HG03175 (cell line): ENCODE measurements around the gene CDCA4.
"Not testable (repeated sequence)": the region's sequence is repeated elsewhere in the genome, so short reads cannot be mapped to it uniquely, and the experiment has no call there.

Source experiments
- ATAC-seq: cut with Tn5 transposase; IDR thresholded peaks from one replicate; pipeline ENCODE4 v1.9.1; 2021; ENCODE audit warnings: mild to moderate bottlenecking, moderate library complexity; ENCODE audit not compliant: unreplicated experiment

The CDCA4 gene

DNA sequence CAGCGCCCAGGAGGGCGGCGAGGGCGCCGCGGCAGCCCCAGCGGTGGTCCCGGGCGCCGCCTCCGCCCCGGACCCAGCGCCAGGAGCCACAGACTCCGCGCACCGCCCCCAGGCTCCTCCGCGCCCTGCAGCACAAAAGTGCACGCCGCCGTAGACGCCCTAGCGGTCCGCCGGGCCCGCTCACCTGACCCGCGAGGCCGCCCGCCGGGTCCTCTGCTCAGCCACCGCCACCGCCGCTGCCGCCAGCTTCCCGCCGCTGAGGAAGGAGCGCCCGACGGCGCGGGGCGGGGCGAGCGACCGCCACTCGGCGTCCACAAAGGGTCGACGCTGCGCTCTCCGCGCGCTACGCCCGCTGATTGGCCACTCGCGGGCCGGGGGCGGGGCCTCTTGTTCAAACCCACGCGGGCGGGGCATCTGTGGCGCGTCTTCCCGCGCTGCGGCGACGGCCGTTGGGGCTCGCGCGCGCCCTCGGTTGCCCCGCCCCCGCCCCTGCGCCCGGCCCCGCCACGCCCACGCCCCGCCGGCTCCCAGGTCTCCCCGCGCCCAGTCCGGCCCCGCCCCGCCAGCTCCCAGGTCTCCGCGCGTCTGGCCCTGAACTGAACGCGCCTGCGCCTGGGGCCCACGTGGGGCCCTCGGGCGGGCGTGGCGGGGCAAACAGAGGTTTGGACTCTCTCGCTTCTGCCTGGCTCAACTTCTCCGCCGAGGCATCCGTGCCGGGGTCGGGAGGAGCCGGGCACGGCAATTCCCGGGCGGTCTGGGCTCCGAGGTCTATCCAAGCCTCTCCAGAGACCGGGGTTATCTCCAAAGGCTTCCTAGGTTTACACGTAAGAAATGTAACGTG is at the start of gene CDCA4:
CDCA4 (minus strand) TSS at position 269 of the 841 bp plus-strand sequence. CDS start 9,154 bp downstream, outside the sequence.
- peak; percentile 74 for ATAC-seq

DNA sequence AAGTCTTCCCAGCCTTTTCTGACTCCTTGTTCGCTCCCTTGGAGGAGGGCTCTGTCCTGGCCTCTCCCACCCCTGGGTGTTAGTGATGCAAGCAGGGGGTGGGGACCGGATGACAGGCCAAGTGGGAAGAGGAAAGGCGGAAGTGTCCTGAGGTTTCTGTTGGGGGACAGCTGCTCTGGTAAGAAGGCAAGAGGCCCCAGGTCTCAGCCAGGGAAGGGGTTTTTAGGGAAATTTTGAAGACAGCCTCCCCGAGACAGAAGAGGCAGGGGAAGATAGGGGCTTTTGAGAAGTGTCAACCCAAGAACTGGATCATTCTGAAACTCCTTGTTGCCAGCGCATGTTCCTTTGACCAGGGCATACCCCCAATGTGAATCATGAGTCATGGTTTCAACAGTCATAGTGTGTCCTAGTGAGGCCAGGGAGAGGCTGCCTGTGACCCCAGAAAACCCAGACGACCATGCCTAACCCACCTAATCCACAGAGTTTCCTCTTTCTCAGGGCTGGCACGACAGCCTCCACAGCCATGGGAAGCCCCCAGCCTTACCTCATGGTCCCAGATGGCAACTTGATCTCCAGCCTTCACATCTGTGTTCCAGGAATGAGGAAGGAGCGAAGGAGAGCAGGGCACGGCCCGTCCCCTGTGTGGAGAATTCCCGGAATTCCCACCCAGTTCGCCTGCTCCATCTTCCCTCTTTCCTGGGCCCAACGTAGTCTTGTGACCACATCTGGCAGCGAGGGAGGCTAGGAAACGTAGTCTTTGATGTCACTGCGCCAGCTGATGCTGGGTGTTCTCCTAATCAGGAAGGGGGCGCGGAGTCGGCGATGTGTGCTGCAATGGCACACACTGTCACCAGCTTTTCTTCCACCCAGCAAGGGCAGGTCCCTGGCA is 49.2 kb upstream of the CDCA4 start:
- ATAC-seq = peak; percentile 31

DNA sequence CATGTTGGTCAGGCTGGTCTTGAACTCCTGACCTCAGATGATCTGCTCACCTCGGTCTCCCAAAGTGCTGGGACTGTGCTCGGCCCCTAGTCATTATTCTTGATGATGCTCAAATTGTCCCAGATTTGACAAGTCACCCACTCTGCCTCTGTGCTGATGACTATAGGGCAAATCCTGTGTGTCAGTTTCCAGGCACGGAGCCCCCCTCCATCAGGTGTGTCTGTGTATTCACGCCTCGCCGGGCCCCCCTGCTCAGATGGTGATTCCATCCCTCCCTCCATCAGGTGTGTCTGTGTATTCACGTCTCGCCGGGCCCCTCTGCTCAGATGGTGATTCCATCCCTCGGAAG is 48.6 kb upstream of the CDCA4 start:
- no peak for ATAC-seq

- no peak for ATAC-seq
These were observed 47.9 kb upstream of the CDCA4 start for GRCh38 chr14:105068818-105069217.

DNA sequence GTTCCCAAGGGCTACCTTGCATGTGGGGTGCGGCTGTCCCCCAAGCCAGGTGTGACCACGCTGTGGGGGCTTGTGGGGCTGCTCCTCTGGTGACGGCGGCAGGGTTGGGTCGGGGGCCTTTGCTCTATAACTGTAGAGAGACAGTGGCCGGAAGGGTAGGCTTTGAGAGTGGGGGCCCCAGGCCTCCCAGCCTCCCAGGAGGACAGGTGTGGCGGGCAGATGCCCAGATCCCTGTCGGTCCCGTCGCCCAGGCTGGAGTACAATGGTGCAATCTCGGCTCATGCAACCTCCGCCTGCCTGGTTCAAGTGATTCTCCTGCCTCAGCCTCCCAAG is 47.1 kb upstream of the CDCA4 start:
- no peak for ATAC-seq

- ATAC-seq = no peak
These were observed 46.5 kb upstream of the CDCA4 start for GRCh38 chr14:105067140-105067968.

DNA sequence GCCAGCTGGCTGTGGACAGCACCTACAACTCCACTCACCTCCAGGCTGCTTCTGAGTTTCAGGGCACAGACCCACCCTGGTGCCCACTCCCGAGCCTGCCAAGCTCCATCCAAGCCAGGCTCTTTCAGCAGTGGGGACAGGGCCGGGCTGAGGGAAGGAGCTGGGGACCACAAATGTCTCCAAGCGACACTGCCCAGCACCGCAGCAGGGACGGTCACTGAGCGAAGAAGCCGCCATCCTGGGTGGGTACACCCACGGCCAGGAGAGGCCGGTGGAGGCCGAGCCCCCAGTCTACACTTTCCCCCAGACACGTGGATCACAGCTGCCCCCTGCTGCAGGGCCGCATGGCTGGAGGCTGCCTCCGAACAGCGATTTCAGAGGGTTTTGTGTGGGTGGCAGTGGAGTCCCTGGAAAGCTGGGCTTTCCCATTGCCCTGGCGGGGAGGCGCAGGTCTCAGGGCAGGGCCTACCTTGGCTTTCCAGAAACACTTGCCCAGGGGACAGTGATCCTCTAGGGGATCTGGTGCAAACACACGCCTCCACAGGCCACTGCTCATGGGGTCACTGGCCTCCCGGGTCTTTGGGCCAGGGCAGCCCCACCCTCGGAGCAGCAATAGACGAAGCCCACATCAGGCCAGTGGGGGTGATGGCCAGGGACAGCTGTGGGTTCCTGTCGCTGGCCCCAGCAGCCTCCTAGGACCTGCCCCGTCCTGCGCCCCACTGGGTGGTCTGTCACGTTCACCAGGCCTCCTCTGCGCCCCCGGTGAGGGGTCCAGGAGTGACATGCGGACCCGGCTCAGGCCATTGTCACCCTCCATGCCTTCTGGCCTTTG is 45.6 kb upstream of the CDCA4 start:
- ATAC-seq = no peak

GRCh38 chr14:105065280-105066228 is 44.7 kb upstream of the CDCA4 start, which contains the start of gene GPR132:
Gene GPR132 (minus strand): TSS chr14:105065430. CDS start chr14:105055420, 10,010 bp downstream.
- peak; percentile 55 for ATAC-seq

DNA sequence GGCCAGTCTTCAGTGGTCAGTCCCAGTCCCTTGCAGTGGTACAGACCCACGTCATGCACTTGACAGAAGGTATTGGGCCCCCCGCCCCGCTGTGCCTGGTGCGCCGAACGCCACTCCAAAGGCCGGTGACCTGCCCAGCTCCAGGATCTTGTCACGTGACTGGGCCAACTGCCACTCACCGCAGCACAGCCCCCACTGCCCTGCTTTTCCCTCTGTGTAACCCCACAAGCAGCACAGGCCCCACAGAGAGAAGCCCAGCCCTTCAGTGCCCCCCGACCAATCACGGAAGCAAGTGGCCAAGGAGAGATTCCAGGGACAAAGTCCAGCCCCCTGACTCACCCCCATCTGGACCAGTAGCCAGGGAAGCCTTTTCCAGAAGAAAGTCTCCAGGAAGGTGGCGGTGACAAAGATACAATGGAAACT is 43.8 kb upstream of the CDCA4 start:
- no peak for ATAC-seq

GRCh38 chr14:105064001-105064400 is 43.1 kb upstream of the CDCA4 start:
- no peak for ATAC-seq

GRCh38 chr14:105063506-105063905 is 42.6 kb upstream of the CDCA4 start:
- ATAC-seq = not testable (repeated sequence)

DNA sequence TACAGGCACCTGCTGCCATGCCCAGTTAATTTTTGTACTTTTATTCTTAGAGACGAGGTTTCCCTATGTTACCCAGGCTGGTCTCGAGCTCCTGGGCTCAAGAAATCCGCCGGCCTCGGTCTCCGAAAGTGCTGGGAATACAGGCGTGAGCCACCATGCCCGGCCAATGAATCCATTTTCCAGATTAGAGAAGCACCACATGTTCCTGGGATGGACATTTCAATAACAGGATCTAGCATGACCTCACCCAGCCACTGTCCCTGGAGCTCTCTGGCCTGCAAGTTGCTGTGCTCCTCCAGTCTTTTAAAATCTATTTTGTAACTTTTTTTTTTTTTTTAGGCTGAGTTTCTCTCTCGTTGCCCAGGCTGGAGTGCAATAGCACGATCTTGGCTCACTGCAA is 42.2 kb upstream of the CDCA4 start:
- no peak for ATAC-seq

DNA sequence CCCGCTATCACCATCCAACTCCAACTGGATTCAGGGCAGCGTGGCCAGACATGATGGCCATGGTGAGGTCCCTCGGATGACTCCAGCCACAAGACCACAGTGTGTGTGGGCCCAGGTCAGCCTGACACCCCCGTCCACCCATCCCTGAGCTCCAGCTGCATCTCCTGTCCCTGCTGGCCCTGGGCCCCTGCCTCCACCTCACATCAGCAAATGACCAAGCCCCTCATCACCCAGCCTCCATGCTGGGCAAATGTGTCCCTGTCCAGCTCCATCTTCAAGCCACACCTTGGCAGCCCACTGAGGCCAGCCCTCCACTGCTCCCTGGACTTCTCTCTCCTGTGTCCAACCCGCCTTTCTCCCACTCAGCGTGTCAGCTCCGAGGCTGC is 41.2 kb upstream of the CDCA4 start:
- ATAC-seq = no peak

DNA sequence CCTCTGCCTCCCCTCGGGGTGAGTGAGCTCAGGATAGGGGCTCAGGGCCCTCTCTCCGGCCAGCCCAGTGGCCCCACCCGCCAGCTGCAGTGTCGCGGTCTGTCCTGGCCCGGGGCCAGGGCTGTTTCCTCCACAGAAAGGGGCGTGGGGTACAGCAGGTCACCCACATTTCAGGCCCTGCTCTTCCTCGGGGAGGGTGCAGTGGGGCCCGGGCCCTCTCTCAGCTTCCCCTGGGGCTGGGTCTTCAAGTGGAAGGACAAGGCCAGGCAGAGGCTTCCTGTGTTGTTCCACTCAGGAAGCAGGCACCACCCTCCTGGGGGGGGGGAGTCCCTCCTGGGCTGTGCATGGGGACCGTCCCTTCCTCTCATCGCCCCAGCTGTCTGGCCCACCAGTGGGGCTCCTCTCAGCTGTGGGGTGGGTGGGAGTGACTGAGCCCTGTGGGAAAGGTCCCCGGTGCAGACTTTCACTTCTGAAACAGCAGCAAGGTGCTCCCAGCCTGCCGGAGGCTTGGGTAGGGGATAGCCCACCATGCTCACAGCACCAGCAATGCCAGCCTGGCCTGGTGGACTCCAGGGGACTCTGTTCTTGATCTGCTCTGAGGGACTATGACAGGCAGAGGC is 40.7 kb upstream of the CDCA4 start:
- ATAC-seq = peak; percentile 29

DNA sequence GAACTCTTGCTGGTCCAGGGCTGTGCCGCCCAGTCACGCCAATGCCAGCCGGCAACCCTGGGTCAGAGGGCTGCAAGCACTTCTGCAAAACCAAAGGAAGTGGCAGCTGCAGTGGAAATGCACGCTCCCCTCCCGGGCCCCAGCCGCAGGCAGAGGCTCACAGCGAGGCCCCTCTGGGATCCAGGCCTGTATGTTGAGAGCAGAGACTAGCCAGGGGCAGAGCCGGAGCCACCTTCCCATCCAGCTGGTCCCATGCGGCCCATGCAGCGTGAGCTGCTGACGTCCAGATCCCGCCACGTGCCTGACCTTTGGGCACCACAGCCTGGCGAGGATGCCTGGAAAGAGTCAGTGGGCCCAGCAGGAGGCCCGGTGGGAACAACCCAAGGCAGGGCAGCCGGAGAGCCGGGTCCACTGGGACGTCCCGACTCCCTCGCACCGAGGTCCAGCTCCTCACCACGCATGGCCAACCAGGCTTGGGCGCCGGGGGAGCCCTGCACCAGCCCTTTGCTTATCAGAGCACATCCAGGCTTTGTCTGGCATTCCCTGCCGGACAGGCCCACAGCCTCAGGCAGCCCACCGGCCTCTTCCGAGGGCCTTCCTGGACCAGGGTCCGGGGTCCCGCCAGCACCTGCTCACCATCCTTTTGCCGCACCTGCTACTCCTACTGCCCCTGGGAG is 40.0 kb upstream of the CDCA4 start:
- peak; percentile 7 for ATAC-seq

DNA sequence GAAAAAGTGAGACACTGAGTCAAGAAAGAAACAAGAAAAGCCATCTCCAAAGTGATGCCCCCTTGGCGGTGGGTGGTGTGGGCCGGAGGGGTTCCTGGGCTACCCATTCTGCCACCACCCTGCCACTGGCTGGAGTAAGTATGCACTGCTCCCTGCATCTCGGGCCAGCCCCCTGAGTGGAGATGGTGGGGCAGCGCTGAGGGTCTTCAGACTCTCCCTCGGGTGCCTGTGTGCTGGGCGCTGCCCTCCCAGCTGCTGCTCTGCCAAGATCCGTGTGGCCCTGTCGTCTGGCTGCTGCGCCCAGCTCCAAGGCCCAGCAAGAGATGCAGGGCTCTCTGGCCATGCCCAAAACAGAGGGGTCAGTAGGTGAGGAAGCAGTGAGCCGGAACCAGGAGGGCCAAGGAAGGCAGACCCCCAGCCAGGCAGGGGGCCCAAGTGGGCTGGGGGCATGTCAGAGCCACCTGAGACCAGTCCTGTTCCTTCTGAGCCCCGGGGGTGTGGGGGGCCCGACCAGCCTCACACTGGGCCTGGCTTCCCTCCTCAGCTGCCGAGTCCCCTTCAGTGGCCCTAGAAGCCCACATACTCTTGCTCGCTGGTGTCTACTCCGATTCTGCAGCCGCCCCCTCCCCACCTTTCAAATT is 39.2 kb upstream of the CDCA4 start:
- ATAC-seq = no peak
